H1 (cell line): ENCODE data around the gene DHCR7. TPM values are rescaled to one million over a fixed set of nuclear protein-coding genes. Genes with fewer than 3 reads are reported as not detected.

Source experiments
- CEBPB ChIP-seq: IDR thresholded peaks from 2 replicates; pipeline ENCODE4 v1.6.1; 2012; ENCODE audit warnings: low read depth, low read length
- MAFK ChIP-seq: IDR thresholded peaks from 2 replicates; pipeline ENCODE4 v1.6.1; 2012; ENCODE audit warnings: low read depth, mild to moderate bottlenecking, improper control_type of control experiment, low read length
- microRNA-seq, 2 experiments: library from miRNA; unstranded; fragments of <30 nt; microRNA quantifications; one replicate each; pipeline versions ENCODE4 to v1.2.0, GENCODE V29; 2016 to 2020; ENCODE audit warnings: borderline microRNAs expressed in 2 of 2, borderline number of aligned reads in 2 of 2, borderline replicate concordance in 1 of 2
- polyA plus RNA-seq, 7 experiments: library from polyadenylated mRNA; depleted of rRNA in 3 of 7; stranded (reverse) in 5 of 7; unstranded in 2 of 7; fragments of >200 nt in 5 of 7; fragments of 200-250 nt in 2 of 7; gene quantifications; 1 replicate in 5 of 7; 2 replicates in 1 of 7; 4 replicates in 1 of 7; pipeline versions ENCODE4 v1.2.1 to v1.2.3, GENCODE V29; 2011 to 2013; ENCODE audit warnings: missing spikeins in 2 of 7, mixed read lengths in 2 of 7
- small RNA-seq: library from polyadenylated mRNA; stranded (forward); fragments of <200 nt; extraction: miRNeasy Mini kit (QIAGEN cat#:217004); gene quantifications from one replicate; pipeline ENCODE3, GENCODE V24; 2013; ENCODE audit not compliant: insufficient read depth
- total RNA-seq: library from RNA; stranded (reverse); fragmentation: NEBNext Ultra II Directional; extraction: Animal tissue kit (Norgen Biotek cat#: 25700); gene quantifications from 2 replicates; pipeline ENCODE4 v1.2.1, GENCODE V29; 2021

Gene DHCR7
- total and polyA plus RNA-seq, 2 of the 8 experiments (the other 6 are each of a cell fraction or from before 2014, with no cell fraction given): 144 to 157 TPM

DNA sequence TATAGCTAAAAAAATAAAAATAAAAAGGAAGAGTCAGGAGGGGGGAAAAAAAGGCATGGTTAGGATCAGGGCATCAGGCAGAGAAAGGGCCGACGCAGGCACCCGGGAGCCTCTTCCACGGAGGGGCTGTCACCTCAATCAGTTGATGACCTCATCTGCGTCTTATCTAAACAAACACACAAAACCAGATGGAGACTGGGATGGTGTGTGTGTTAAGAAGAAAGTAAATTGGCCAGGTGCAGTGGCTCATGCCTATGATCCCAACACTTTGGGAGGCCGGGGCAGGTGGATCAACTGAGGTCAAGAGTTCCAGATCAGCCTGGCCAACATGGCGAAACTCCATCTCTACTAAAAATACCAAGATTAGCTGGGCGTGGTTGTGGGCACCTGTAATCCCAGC, 63.6 kb downstream of the DHCR7 start (continued):
- no peak for TF ChIP-seq MAFK
- TF ChIP-seq CEBPB: no peak

Small RNA genes lying within 50 kb of the gene (microRNA-seq; reads per million reads assigned to microRNA genes)
- 0 reads per million in 2 experiments for gene MIR6754

Small RNA genes lying within 50 kb of the gene (small RNA-seq; reads per million reads assigned to genes)
- gene MIR6754: not detected

Other genes starting within 250 kb of the DHCR7 start
- 52.9 and 54.2 TPM in 2 replicates for gene SHANK2, start 195.8 kb downstream of the DHCR7 start, total RNA-seq
- gene SHANK2, start 195.8 kb downstream of the DHCR7 start, polyA plus RNA-seq (2011; rRNA removed): 10.1 and 15.5 TPM in 2 replicates
- gene NADSYN1, start 4.8 kb upstream of the DHCR7 start, total RNA-seq: 36.2 and 38.3 TPM in 2 replicates
- 38.6 and 46.9 TPM in 2 replicates for gene NADSYN1, start 4.8 kb upstream of the DHCR7 start, polyA plus RNA-seq (2011; rRNA removed)
- not detected in 2 replicates for gene KRTAP5-7, start 78.9 kb upstream of the DHCR7 start, total RNA-seq
- gene KRTAP5-7, start 78.9 kb upstream of the DHCR7 start, polyA plus RNA-seq (2011; rRNA removed): not detected in 2 replicates
- gene KRTAP5-8, start 89.6 kb upstream of the DHCR7 start, total RNA-seq: not detected in 2 replicates
- 0.06 TPM in 1 of 2 replicates, not detected in the other for gene KRTAP5-8, start 89.6 kb upstream of the DHCR7 start, polyA plus RNA-seq (2011; rRNA removed)
- not detected in 2 replicates for gene KRTAP5-9, start 100.0 kb upstream of the DHCR7 start, total RNA-seq
- gene KRTAP5-9, start 100.0 kb upstream of the DHCR7 start, polyA plus RNA-seq (2011; rRNA removed): 0.11 TPM in 1 of 2 replicates, not detected in the other
- gene KRTAP5-10, start 117.2 kb upstream of the DHCR7 start, total RNA-seq: not detected in 2 replicates
- gene KRTAP5-10, start 117.2 kb upstream of the DHCR7 start, polyA plus RNA-seq (2011; rRNA removed): 0.11 and 0.12 TPM in 2 replicates
- gene KRTAP5-11, start 134.5 kb upstream of the DHCR7 start, total RNA-seq: not detected in 2 replicates
- gene KRTAP5-11, start 134.5 kb upstream of the DHCR7 start, polyA plus RNA-seq (2011; rRNA removed): not detected in 2 replicates